Adrenal gland (tissue), 12 donors: ENCODE data around the gene ACTN2. TPM values are rescaled to one million over a fixed set of nuclear protein-coding genes. Genes with fewer than 3 reads are reported as not detected.

ENCODE experiments used
- DNase-seq, 7 donors: peaks; one replicate each; pipeline ENCODE4 v3.0.0-alpha.2; 2019 to 2020
- H3K27ac ChIP-seq, 5 donors: fragments of 200-600 bp; sonication (generic) in 4 of 5; 1 replicate in 3 of 5; 2 replicates in 2 of 5; pipeline versions ENCODE4 v1.5.1 to v1.8.0; 2016 to 2020; ENCODE audit warnings: mild to moderate bottlenecking in 1 of 5
- H3K27me3 ChIP-seq: fragments of 200-600 bp; 2 replicates; pipeline ENCODE4 v1.8.0; 2021
- H3K36me3 ChIP-seq, 2 donors: fragments of 200-600 bp; replicated peaks in 1 of 2; 1 replicate in 1 of 2; 2 replicates in 1 of 2; pipeline versions ENCODE4 v1.5.1 to v1.8.0; 2018 to 2022
- H3K4me1 ChIP-seq, 2 donors: fragments of 200-600 bp; replicated peaks in 1 of 2; 1 replicate in 1 of 2; 2 replicates in 1 of 2; pipeline versions ENCODE4 v1.5.1 to v1.8.0; 2018 to 2021
- H3K4me3 ChIP-seq, 4 donors: fragments of 200-600 bp; sonication (generic) in 3 of 4; one replicate each; pipeline ENCODE4 v1.5.1; 2016 to 2018
- H3K9me3 ChIP-seq, 3 donors: fragments of 200-600 bp; sonication (generic) in 1 of 3; replicated peaks in 1 of 3; 1 replicate in 2 of 3; 2 replicates in 1 of 3; pipeline versions ENCODE4 v1.5.1 to v1.8.0; 2016 to 2021
- CTCF ChIP-seq, 6 experiments: fragments of 450-650 bp in 4 of 6; fragments of 200-600 bp in 2 of 6; sonication (generic) in 1 of 6; IDR thresholded peaks; 1 replicate in 5 of 6; 2 replicates in 1 of 6; pipeline versions ENCODE4 v1.5.1 to v1.8.0; 2016 to 2021; ENCODE audit warnings: antibody characterized with exemption in 6 of 6, mild to moderate bottlenecking in 2 of 6, moderate library complexity in 1 of 6
- POLR2A ChIP-seq, 2 donors: fragments of 450-650 bp; IDR thresholded peaks; one replicate each; pipeline ENCODE4 v1.6.1; 2017; ENCODE audit warnings: antibody characterized with exemption in 2 of 2, mild to moderate bottlenecking in 2 of 2, moderate library complexity in 1 of 2
- WGBS, 4 donors: extraction: QIAGEN DNeasy Blood & Tissue Kit in 2 of 4; methylation state at CpG; one replicate each; pipeline versions ENCODE4 v1.1.5 to v1.1.7; 2013 to 2017; 5-methylcytosine and 5-hydroxymethylcytosine counted together
- intact Hi-C, 2 donors: fragments of 100-400 bp; cut with DNase I; formaldehyde crosslinking; loops; one replicate each; pipeline versions ENCODE4 v1.14.1 to v1.15.0; 2022 to 2023
- polyA plus RNA-seq, 3 donors: library from polyadenylated mRNA; stranded (reverse); fragments of 200-250 nt in 2 of 3; fragments of 350-450 nt in 1 of 3; fragmentation: Illumina TruSeq in 1 of 3; extraction: RNeasy Lipid Tissue Mini Kit (QIAGEN cat#74804) in 1 of 3; gene quantifications; one replicate each; pipeline ENCODE4 v1.2.3, GENCODE V29; 2013 to 2014
- total RNA-seq, 9 donors: library from RNA; depleted of rRNA in 4 of 9; stranded (reverse); fragments of >200 nt in 4 of 9; fragments of 120-200 nt in 1 of 9; fragmentation: NEBNext Ultra II Directional in 1 of 9; extraction: Animal tissue kit (Norgen Biotek cat#: 25700) in 1 of 9; gene quantifications; one replicate each; pipeline versions ENCODE4 v1.1.0 to v1.2.4, GENCODE V29; 2013 to 2023
- donor health status: healthy with polysubstance abuse.
- donor health status: Bipolar disorder and iron deficiency.
- donor health status: DM: yes; HTN: yes; CAD: no.
- donor health status: DM: no; HTN: no; CAD: no.
- donor health status: DM: no; HTN: no; CAD: no.
- donor health status: DM: yes; HTN: yes; CAD: no.

Gene ACTN2
- total and polyA plus RNA-seq, 12 donors, result under 0.01 to 1.0 (median 0.34) TPM; not detected in 2

GRCh38 chr1:236736761-236737160 lies 50.5 kb downstream of the ACTN2 start:
- intact Hi-C loops, result no loop called here
- H3K36me3 ChIP-seq, result no peaks in the 10 kb centered on the region
- H3K4me1 ChIP-seq, result no peaks in the 10 kb centered on the region
- no peak overlapping the region for H3K4me3 ChIP-seq
- no peak overlapping the region for H3K27ac ChIP-seq
- no peaks in the 10 kb centered on the region for H3K27me3 ChIP-seq
- H3K9me3 ChIP-seq, result no peaks in the 10 kb centered on the region
- no peak for DNase-seq
- WGBS, 4 donors, result 87 to 89% (median 88%) methylated on average over 15 of the region's 15 CpGs
- TF ChIP-seq CTCF (IDR thresholded peaks at IDR 0.05) (no peak), POLR2A (IDR thresholded peaks at IDR 0.05) (no peak)

GRCh38 chr1:236741753-236742152 lies 55.5 kb downstream of the ACTN2 start:
- WGBS, 4 donors, result 61 to 75% (median 73%) methylated on average over 11 of the region's 11 CpGs
- intact Hi-C loops, result no loop called here
- Histone ChIP-seq H3K36me3 (no peaks in the 10 kb centered on the region), H3K27me3 (no peaks in the 10 kb centered on the region), H3K9me3 (no peaks in the 10 kb centered on the region), H3K4me3 (no peak overlapping the region), H3K27ac (no peak overlapping the region), H3K4me1 (no peaks in the 10 kb centered on the region)
- TF ChIP-seq POLR2A (IDR thresholded peaks at IDR 0.05) (no peak), CTCF (IDR thresholded peaks at IDR 0.05) (no peak)
- no peak for DNase-seq

- 83 to 92% (median 89%) methylated on average over 10 of the region's 10 CpGs for WGBS, 4 donors
- no peak overlapping the region for H3K4me3 ChIP-seq
- H3K9me3 ChIP-seq, result no peaks in the 10 kb centered on the region
- no peaks in the 10 kb centered on the region for H3K4me1 ChIP-seq
- no peaks in the 10 kb centered on the region for H3K36me3 ChIP-seq
- TF ChIP-seq POLR2A (IDR thresholded peaks at IDR 0.05) (no peak), CTCF (IDR thresholded peaks at IDR 0.05) (no peak)
- intact Hi-C loops, result no loop called here
- DNase-seq, result no peak
- H3K27ac ChIP-seq, result no peak overlapping the region
- no peaks in the 10 kb centered on the region for H3K27me3 ChIP-seq
These were observed 56.3 kb downstream of the ACTN2 start for GRCh38 chr1:236742421-236743160.

GRCh38 chr1:236744533-236744932 lies 58.2 kb downstream of the ACTN2 start:
- no peak for DNase-seq
- Histone ChIP-seq H3K9me3 (no peaks in the 10 kb centered on the region), H3K27me3 (no peaks in the 10 kb centered on the region), H3K4me1 (no peaks in the 10 kb centered on the region), H3K27ac (no peak overlapping the region), H3K4me3 (no peak overlapping the region), H3K36me3 (no peaks in the 10 kb centered on the region)
- TF ChIP-seq POLR2A (IDR thresholded peaks at IDR 0.05), result no peak
- no peak for TF ChIP-seq CTCF (IDR thresholded peaks at IDR 0.05)
- intact Hi-C loops, result no loop called here
- WGBS, 4 donors, result 92 to 97% (median 94%) methylated on average over 19 to 22 of the region's 22 CpGs
